K562 (cell line): ENCODE measurements around the gene PHF12. TPM values are rescaled to one million over a fixed set of nuclear protein-coding genes. Genes with fewer than 3 reads are reported as not detected.

Experiments used
- CEBPG ChIP-seq, 3 experiments: fragments of 200-800 bp in 1 of 3; sonication (Bioruptor generic) in 1 of 3; sonication (generic) in 1 of 3; formaldehyde crosslinking in 1 of 3; IDR thresholded peaks in 2 of 3; conservative IDR thresholded peaks in 1 of 3; 2 replicates each; pipeline versions ENCODE4 v1.6.1 to v1.8.0; 2016 to 2022; ENCODE audit warnings: missing compliant biosample characterization in 2 of 3, missing genetic modification characterization in 2 of 3, mild to moderate bottlenecking in 1 of 3, missing genetic modification reagents in 1 of 3
- EWSR1 ChIP-seq: fragments of 450-650 bp; IDR thresholded peaks from 2 replicates; pipeline ENCODE4 v1.6.1; 2018; ENCODE audit warnings: borderline replicate concordance, mild to moderate bottlenecking, low read depth, moderate library complexity; ENCODE audit not compliant: partially characterized antibody
- GTF2F1 ChIP-seq: IDR thresholded peaks from 2 replicates; pipeline ENCODE4 v1.6.1; 2011; ENCODE audit warnings: low read depth, low read length, improper control_type of control experiment
- NR1H2 ChIP-seq: sonication (generic); formaldehyde crosslinking; IDR thresholded peaks from 2 replicates; pipeline ENCODE4 v1.4.0; 2020; ENCODE audit warnings: mild to moderate bottlenecking, missing genetic modification reagents
- POLR2A ChIP-seq: fragments of 450-650 bp; conservative IDR thresholded peaks from 2 replicates; pipeline ENCODE4 v1.6.1; 2016
- RERE ChIP-seq: sonication (generic); formaldehyde crosslinking; IDR thresholded peaks from 2 replicates; pipeline ENCODE4 v1.8.0; 2023; ENCODE audit warnings: missing genetic modification reagents, mild to moderate bottlenecking, borderline replicate concordance
- SIRT6 ChIP-seq: IDR thresholded peaks from one replicate; pipeline ENCODE4 v1.6.1; 2012; ENCODE audit warnings: low read depth, mild to moderate bottlenecking, control low read depth, inconsistent platforms, low read length, moderate library complexity
- SUPT5H ChIP-seq: fragments of 450-650 bp; IDR thresholded peaks from 2 replicates; pipeline ENCODE4 v1.6.1; 2016
- THAP7 ChIP-seq: fragments of 250-450 bp; sonication (Bioruptor Pico); IDR thresholded peaks from 2 replicates; pipeline ENCODE4 v1.5.0; 2021
- ZNF253 ChIP-seq: fragments of 250-450 bp; sonication (Bioruptor Pico); conservative IDR thresholded peaks from 2 replicates; pipeline ENCODE4 v1.6.1; 2021; ENCODE audit warnings: mild to moderate bottlenecking
- ZNF398 ChIP-seq: fragments of 250-450 bp; sonication (Bioruptor Pico); IDR thresholded peaks from 2 replicates; pipeline ENCODE4 v1.8.0; 2021; ENCODE audit warnings: moderate library complexity, mild to moderate bottlenecking, inconsistent platforms
- ZNF609 ChIP-seq: sonication (generic); formaldehyde crosslinking; IDR thresholded peaks from 2 replicates; pipeline ENCODE4 v1.8.1; 2023; ENCODE audit warnings: missing genetic modification reagents, mild to moderate bottlenecking, borderline replicate concordance
- polyA plus RNA-seq, 8 experiments: library from polyadenylated mRNA; depleted of rRNA in 4 of 8; stranded (reverse) in 5 of 8; unstranded in 3 of 8; fragments of >200 nt; fragmentation: Nextera tagmentation in 2 of 8; fragmentation: Illumina TruSeq in 1 of 8; extraction: Ambion mirVana in 2 of 8; extraction: Trizol in 1 of 8; gene quantifications; 2 replicates each; pipeline versions ENCODE4 v1.2.1 to v1.2.3, GENCODE V29; 2011 to 2014; ENCODE audit warnings: inconsistent platforms in 1 of 8, missing spikeins in 1 of 8
- total RNA-seq, 7 experiments: library from RNA; depleted of rRNA in 6 of 7; stranded (reverse); fragments of >200 nt in 6 of 7; fragmentation: Illumina TruSeq in 2 of 7; extraction: Trizol in 2 of 7; gene quantifications; 2 replicates each; pipeline versions ENCODE4 v1.2.1 to v1.2.3, GENCODE V29; 2011 to 2021; ENCODE audit warnings: low replicate concordance in 1 of 7

Gene PHF12
- total and polyA plus RNA-seq, 9 of the 15 experiments (the other 6 are each of a cell fraction or from before 2014, with no cell fraction given) = 0.82 to 31.3 (median 13.5) TPM

GRCh38 chr17:28951991-28952975, 965 bp upstream of the PHF12 start (continued):
- no peak for TF ChIP-seq RERE (CRISPR knock-in tag)
- TF ChIP-seq GTF2F1 = peak; percentile 23; the same call in 1 of the 2 replicates
- no peak for TF ChIP-seq ZNF398
- no peak for TF ChIP-seq NR1H2
- peak; percentile 89 for TF ChIP-seq SUPT5H
- TF ChIP-seq ZNF253 (CRISPR knock-in tag) = no peak; the same call in 1 of the 2 replicates
- TF ChIP-seq POLR2A = peak; percentile 86
- no peak for TF ChIP-seq SIRT6
- TF ChIP-seq THAP7 (CRISPR knock-in tag) = 0 out of 2 replicates have a peak, but pooled peaks have one; percentile 6
- TF ChIP-seq EWSR1 = no peak
- no peak for TF ChIP-seq ZNF609
- no peak for TF ChIP-seq CEBPG (CRISPR knock-in tag; IDR thresholded peaks at IDR 0.05)
- TF ChIP-seq CEBPG (tag; conservative IDR thresholded peaks at IDR 0.05 in 1 of 2, IDR thresholded peaks at IDR 0.05 in 1 of 2) = no peak
